ENCODE results near the gene NRCAM. TPM values are rescaled to one million over a fixed set of nuclear protein-coding genes. Genes with fewer than 3 reads are reported as not detected.

Gene NRCAM
- total and polyA plus RNA-seq, 2 of the 13 experiments (the other 11 are each of a cell fraction or from before 2014, with no cell fraction given), result 0.31 to 0.33 TPM

GRCh38 chr7:108440613-108441012 is 15.6 kb downstream of the NRCAM start:
- no peaks in the 10 kb centered on the region for H3K4me1 ChIP-seq (ENCODE audit: insufficient read depth, low read length)
- DNase-seq (ENCODE audit: low spot score), result no peak
- H3K27ac ChIP-seq (ENCODE audit: extremely low read length, insufficient read depth, low read length), result no peak overlapping the region
- ChIA-PET POLR2A (no interaction called here), CTCF (ENCODE audit: low intra/inter-chr PET ratio, low total read pairs) (no interaction called here)
- ATAC-seq, result no peak
- H3K36me3 ChIP-seq (replicated peaks in 1 of 2; ENCODE audit: control insufficient read depth in 1 of 2, insufficient read depth in 2 of 2, low read length in 2 of 2), result no peaks in the 10 kb centered on the region
- no peak overlapping the region for H3K9ac ChIP-seq (ENCODE audit: insufficient read depth, low read depth, low read length)
- BruUV-seq (replicated peaks), result no TSS peak
- no peaks in the 10 kb centered on the region for H3K9me3 ChIP-seq (ENCODE audit: low read length)
- FAIRE-seq, result no peak
- intact Hi-C loops (cut with micrococcal nuclease; ENCODE audit: unreplicated experiment), result no loop called here
- H3K4me2 ChIP-seq (ENCODE audit: low read depth, low read length), result no peak overlapping the region
- TF ChIP-seq PPARG (CRISPR knock-in tag; conservative IDR thresholded peaks at IDR 0.05) (no peak), ZNF350 (CRISPR knock-in tag; IDR thresholded peaks at IDR 0.05; ENCODE audit: borderline replicate concordance, low read depth) (no peak), ZNF503 (CRISPR knock-in tag; IDR thresholded peaks at IDR 0.05) (no peak), CBFB (CRISPR knock-in tag; IDR thresholded peaks at IDR 0.05) (no peak), HMG20A (CRISPR knock-in tag; IDR thresholded peaks at IDR 0.05; ENCODE audit: borderline replicate concordance) (no peak), HDAC2 (CRISPR knock-in tag; IDR thresholded peaks at IDR 0.05) (no peak), ZNF784 (CRISPR knock-in tag; IDR thresholded peaks at IDR 0.05; ENCODE audit: borderline replicate concordance) (no peak)
- no peaks in the 10 kb centered on the region for H3K27me3 ChIP-seq (ENCODE audit: control insufficient read depth in 1 of 2, insufficient read depth in 2 of 2, low read length in 2 of 2)
- no peaks in the 10 kb centered on the region for H4K20me1 ChIP-seq (ENCODE audit: insufficient read depth, low read length)
- H3K4me3 ChIP-seq (replicated peaks in 1 of 3; ENCODE audit: insufficient read depth in 1 of 3, low read depth in 2 of 3, low read length in 3 of 3), result no peak overlapping the region
- 21% methylated on average over 3 of the region's 3 CpGs for WGBS (ENCODE audit: low lambda C conversion rate)
- no peak overlapping the region for H2AFZ ChIP-seq (ENCODE audit: low read length)
- no peaks in the 10 kb centered on the region for H3K79me2 ChIP-seq (ENCODE audit: insufficient read depth, low read length)
- in situ Hi-C loops (cut with HindIII; ENCODE audit: extremely low pct_ligation_motif_present, low pct_unique_long_range_greater_than_20kb), result no loop called here

Data from HepG2 (cell line).